Naive thymus-derived CD4-positive, alpha-beta T cell (primary cell): ENCODE measurements around the gene POSTN. TPM values are rescaled to one million over a fixed set of nuclear protein-coding genes. Genes with fewer than 3 reads are reported as not detected.

ENCODE experiments used
- ATAC-seq: fragments of 150-1000 bp; cut with Tn5 transposase; 2 replicates; pipeline ENCODE4 v1.10.0; 2021; ENCODE audit warnings: mild to moderate bottlenecking, moderate library complexity
- CTCF ChIA-PET: fragments of 350-600 bp; sonication (Branson Sonifier 250); formaldehyde crosslinking; loops from one replicate; lab custom pipeline; 2021; ENCODE audit warnings: antibody characterized with exemption; lab: Charles Lee
- POLR2A ChIA-PET: fragments of 350-600 bp; sonication (Branson Sonifier 250); formaldehyde crosslinking; loops from one replicate; lab custom pipeline; 2021; ENCODE audit warnings: antibody characterized with exemption, inconsistent platforms; lab: Charles Lee
- DNase-seq, 9 donors: peaks; one replicate each; pipeline versions ENCODE4 v3.0.0 to v3.0.0-alpha.2; 2020 to 2022; ENCODE audit warnings: mixed read lengths in 1 of 9
- H3K27ac ChIP-seq: one replicate; pipeline ENCODE4 v1.7.0; 2013; ENCODE audit warnings: mild to moderate bottlenecking, low read depth, low read length, moderate library complexity
- H3K27me3 ChIP-seq, 2 donors: one replicate each; pipeline ENCODE4 v1.7.0; 2013; ENCODE audit warnings: low read length in 2 of 2, mild to moderate bottlenecking in 2 of 2, moderate library complexity in 2 of 2; ENCODE audit not compliant: control insufficient read depth in 2 of 2, insufficient read depth in 2 of 2
- H3K36me3 ChIP-seq, 3 experiments: 1 replicate in 2 of 3; 2 replicates in 1 of 3; pipeline ENCODE4 v1.7.0; 2013; ENCODE audit warnings: low read length in 3 of 3, mild to moderate bottlenecking in 3 of 3, moderate library complexity in 1 of 3; ENCODE audit not compliant: insufficient read depth in 3 of 3, control insufficient read depth in 2 of 3
- H3K4me1 ChIP-seq, 2 donors: one replicate each; pipeline ENCODE4 v1.7.0; 2013; ENCODE audit warnings: low read length in 2 of 2, mild to moderate bottlenecking in 2 of 2, moderate library complexity in 1 of 2; ENCODE audit not compliant: control insufficient read depth in 2 of 2, insufficient read depth in 2 of 2
- H3K4me3 ChIP-seq: 2 replicates; pipeline ENCODE4 v1.7.0; 2013; ENCODE audit warnings: mild to moderate bottlenecking, low read length
- H3K9me3 ChIP-seq, 3 experiments: 1 replicate in 2 of 3; 2 replicates in 1 of 3; pipeline ENCODE4 v1.7.0; 2013; ENCODE audit warnings: low read length in 3 of 3; ENCODE audit not compliant: control insufficient read depth in 2 of 3
- H3K27ac Mint-ChIP-seq, 9 donors: one replicate each; pipeline ENCODE4 v1.8.0; 2020 to 2022; ENCODE audit warnings: mixed read lengths in 9 of 9, mild to moderate bottlenecking in 8 of 9, moderate library complexity in 5 of 9, inconsistent platforms in 2 of 9
- H3K27me3 Mint-ChIP-seq, 5 donors: one replicate each; pipeline ENCODE4 v1.8.0; 2021 to 2022; ENCODE audit warnings: mixed read lengths in 5 of 5, mild to moderate bottlenecking in 1 of 5
- H3K36me3 Mint-ChIP-seq, 5 donors: one replicate each; pipeline ENCODE4 v1.8.0; 2020 to 2022; ENCODE audit warnings: mixed read lengths in 5 of 5, mild to moderate bottlenecking in 3 of 5, inconsistent platforms in 1 of 5
- H3K4me1 Mint-ChIP-seq, 7 donors: one replicate each; pipeline ENCODE4 v1.8.0; 2020 to 2022; ENCODE audit warnings: mixed read lengths in 7 of 7, mild to moderate bottlenecking in 3 of 7, inconsistent platforms in 1 of 7
- H3K4me3 Mint-ChIP-seq, 10 donors: one replicate each; pipeline ENCODE4 v1.8.0; 2020 to 2022; ENCODE audit warnings: mild to moderate bottlenecking in 10 of 10, mixed read lengths in 10 of 10, moderate library complexity in 6 of 10, inconsistent platforms in 2 of 10
- H3K9me3 Mint-ChIP-seq, 11 donors: one replicate each; pipeline ENCODE4 v1.8.0; 2020 to 2022; ENCODE audit warnings: mixed read lengths in 11 of 11, mild to moderate bottlenecking in 4 of 11, inconsistent platforms in 1 of 11, moderate library complexity in 1 of 11
- intact Hi-C, 2 donors: fragments of 100-400 bp; cut with micrococcal nuclease; formaldehyde crosslinking; loops; one replicate each; pipeline ENCODE4 v1.15.1; 2023
- polyA plus RNA-seq, 2 donors: library from polyadenylated mRNA; unstranded; fragments of 300-500 nt; fragmentation: Illumina TruSeq; gene quantifications; one replicate each; pipeline ENCODE4 v1.2.3, GENCODE V29; 2021
- total RNA-seq, 6 experiments: library from RNA in 5 of 6; stranded (reverse) in 5 of 6; gene quantifications; 1 replicate in 5 of 6; 2 replicates in 1 of 6; pipeline ENCODE4 v1.2.3 and lab custom pipeline; 2021 to 2026

POSTN gene
- total and polyA plus RNA-seq, 7 experiments from 2014 or later, result not detected

GRCh38 chr13:37615276-37615675 lies 16.7 kb upstream of the POSTN start:
- CTCF ChIA-PET, result no interaction called here

GRCh38 chr13:37613638-37614037 lies 15.1 kb upstream of the POSTN start:
- no peak for DNase-seq
- ChIA-PET POLR2A (no interaction called here), CTCF (no interaction called here)
- Histone ChIP-seq H3K36me3 (no peaks in the 10 kb centered on the region), H3K4me1 (no peaks in the 10 kb centered on the region), H3K4me3 (no peak overlapping the region), H3K27me3 (no peaks in the 10 kb centered on the region), H3K27ac (no peak overlapping the region), H3K9me3 (no peaks in the 10 kb centered on the region)
- intact Hi-C loops, result no loop called here
- Mint-ChIP-seq H3K27ac (no peak overlapping the region), H3K27me3 (no peaks in the 10 kb centered on the region), H3K36me3 (no peaks in the 10 kb centered on the region), H3K9me3 (peaks cover 0 to 6% (median 0%) of the 10 kb centered on the region in 11 donors), H3K4me3 (no peak overlapping the region), H3K4me1 (no peaks in the 10 kb centered on the region)
- no peak for ATAC-seq

More at GRCh38 chr13:37615276-37615675, 16.7 kb upstream of the POSTN start:
- Histone ChIP-seq H3K27me3 (no peaks in the 10 kb centered on the region), H3K9me3 (no peaks in the 10 kb centered on the region), H3K4me1 (no peaks in the 10 kb centered on the region), H3K4me3 (no peak overlapping the region), H3K27ac (no peak overlapping the region), H3K36me3 (no peaks in the 10 kb centered on the region)
- intact Hi-C loops, result no loop called here
- Mint-ChIP-seq H3K27me3 (no peaks in the 10 kb centered on the region), H3K4me1 (no peaks in the 10 kb centered on the region), H3K9me3 (peaks cover 0 to 6% (median 0%) of the 10 kb centered on the region in 11 donors), H3K36me3 (no peaks in the 10 kb centered on the region), H3K4me3 (no peak overlapping the region), H3K27ac (no peak overlapping the region)
- POLR2A ChIA-PET, result no interaction called here
- ATAC-seq, result no peak
- DNase-seq, result no peak

- ChIA-PET CTCF (no interaction called here), POLR2A (no interaction called here)
- H3K4me3 Mint-ChIP-seq, result no peak overlapping the region
- no peaks in the 10 kb centered on the region for H3K4me1 Mint-ChIP-seq
- DNase-seq (no peak), ATAC-seq (no peak)
- Histone ChIP-seq H3K9me3 (no peaks in the 10 kb centered on the region), H3K27ac (no peak overlapping the region), H3K4me1 (no peaks in the 10 kb centered on the region), H3K4me3 (no peak overlapping the region), H3K27me3 (no peaks in the 10 kb centered on the region), H3K36me3 (no peaks in the 10 kb centered on the region)
- peaks cover 0 to 6% (median 0%) of the 10 kb centered on the region in 11 donors for H3K9me3 Mint-ChIP-seq
- no peaks in the 10 kb centered on the region for H3K36me3 Mint-ChIP-seq
- intact Hi-C loops, result no loop called here
- no peaks in the 10 kb centered on the region for H3K27me3 Mint-ChIP-seq
- H3K27ac Mint-ChIP-seq, result no peak overlapping the region
These were observed 14.7 kb upstream of the POSTN start for GRCh38 chr13:37613236-37613635.

GRCh38 chr13:37608750-37609339 lies 10.3 kb upstream of the POSTN start:
- no peaks in the 10 kb centered on the region for H3K36me3 Mint-ChIP-seq
- no peaks in the 10 kb centered on the region for H3K4me1 Mint-ChIP-seq
- Histone ChIP-seq H3K4me1 (no peaks in the 10 kb centered on the region), H3K9me3 (no peaks in the 10 kb centered on the region), H3K27me3 (no peaks in the 10 kb centered on the region), H3K27ac (no peak overlapping the region), H3K36me3 (no peaks in the 10 kb centered on the region), H3K4me3 (no peak overlapping the region)
- H3K9me3 Mint-ChIP-seq, result peaks cover 0 to 15% (median 5%) of the 10 kb centered on the region in 11 donors
- ATAC-seq, result no peak
- CTCF ChIA-PET, result no interaction called here
- H3K4me3 Mint-ChIP-seq, result no peak overlapping the region
- intact Hi-C loops, result no loop called here
- POLR2A ChIA-PET, result no interaction called here
- H3K27me3 Mint-ChIP-seq, result no peaks in the 10 kb centered on the region
- DNase-seq, result no peak
- H3K27ac Mint-ChIP-seq, result no peak overlapping the region

- no peak overlapping the region for H3K4me3 ChIP-seq
- H3K27me3 ChIP-seq, result no peaks in the 10 kb centered on the region
- Mint-ChIP-seq H3K36me3 (no peaks in the 10 kb centered on the region), H3K9me3 (peaks cover 0 to 15% (median 4%) of the 10 kb centered on the region in 11 donors), H3K27ac (no peak overlapping the region), H3K4me3 (no peak overlapping the region), H3K4me1 (no peaks in the 10 kb centered on the region), H3K27me3 (no peaks in the 10 kb centered on the region)
- H3K4me1 ChIP-seq, result no peaks in the 10 kb centered on the region
- CTCF ChIA-PET, result no interaction called here
- no peak for DNase-seq
- H3K9me3 ChIP-seq, result no peaks in the 10 kb centered on the region
- H3K27ac ChIP-seq, result no peak overlapping the region
- ATAC-seq, result no peak
- no peaks in the 10 kb centered on the region for H3K36me3 ChIP-seq
- POLR2A ChIA-PET, result no interaction called here
- intact Hi-C loops, result no loop called here
These were observed 4.3 kb upstream of the POSTN start for GRCh38 chr13:37602733-37603381.

GRCh38 chr13:37601648-37602440 lies 3.3 kb upstream of the POSTN start:
- no peaks in the 10 kb centered on the region for H3K36me3 ChIP-seq
- Mint-ChIP-seq H3K4me1 (no peaks in the 10 kb centered on the region), H3K36me3 (no peaks in the 10 kb centered on the region), H3K9me3 (peaks cover 0 to 15% (median 3%) of the 10 kb centered on the region in 11 donors), H3K27ac (no peak overlapping the region), H3K27me3 (no peaks in the 10 kb centered on the region), H3K4me3 (no peak overlapping the region)
- no peaks in the 10 kb centered on the region for H3K27me3 ChIP-seq
- ChIA-PET POLR2A (no interaction called here), CTCF (no interaction called here)
- DNase-seq (no peak), ATAC-seq (no peak)
- H3K27ac ChIP-seq, result no peak overlapping the region
- no peaks in the 10 kb centered on the region for H3K9me3 ChIP-seq
- intact Hi-C loops, result no loop called here
- H3K4me3 ChIP-seq, result no peak overlapping the region
- H3K4me1 ChIP-seq, result no peaks in the 10 kb centered on the region
